Retinal pigment epithelial cell (primary cell): Measurements from ENCODE around the gene WDR5.

Experiments
- DNase-seq: peaks from one replicate; pipeline ENCODE4 v3.0.0-alpha.2; 2010; ENCODE audit warnings: low read depth
- H3K4me3 ChIP-seq: 2 replicates; pipeline ENCODE4 v1.5.1; 2011; ENCODE audit warnings: mild to moderate bottlenecking, low read length, control low read depth, moderate library complexity
- CTCF ChIP-seq: conservative IDR thresholded peaks from 2 replicates; pipeline ENCODE4 v1.5.1; 2011; ENCODE audit warnings: low read depth, low read length, control low read depth, inconsistent platforms

The WDR5 gene

GRCh38 chr9:134175808-134176598 is 40.1 kb downstream of the WDR5 start:
- no peak for DNase-seq
- no peak overlapping the region for H3K4me3 ChIP-seq
- TF ChIP-seq CTCF, result peak; percentile 25

GRCh38 chr9:134176599-134176968 is 40.7 kb downstream of the WDR5 start:
- H3K4me3 ChIP-seq, result no peak overlapping the region
- DNase-seq, result no peak
- TF ChIP-seq CTCF, result no peak

GRCh38 chr9:134177186-134177585 is 41.3 kb downstream of the WDR5 start:
- no peak overlapping the region for H3K4me3 ChIP-seq
- DNase-seq, result no peak
- no peak for TF ChIP-seq CTCF

GRCh38 chr9:134177624-134178393 is 41.9 kb downstream of the WDR5 start:
- no peak overlapping the region for H3K4me3 ChIP-seq
- no peak for DNase-seq
- no peak for TF ChIP-seq CTCF

GRCh38 chr9:134178394-134178767 is 42.5 kb downstream of the WDR5 start:
- DNase-seq, result no peak
- no peak for TF ChIP-seq CTCF
- no peak overlapping the region for H3K4me3 ChIP-seq

GRCh38 chr9:134178768-134179551 is 43.1 kb downstream of the WDR5 start:
- no peak for TF ChIP-seq CTCF
- H3K4me3 ChIP-seq, result no peak overlapping the region
- DNase-seq, result no peak
